Aorta (tissue), 5 donors: ENCODE results near the gene HBD. TPM values are rescaled to one million over a fixed set of nuclear protein-coding genes. Genes with fewer than 3 reads are reported as not detected.
"Not testable (repeated sequence)": the region's sequence is repeated elsewhere in the genome, so short reads cannot be mapped to it uniquely, and the experiment has no call there.

Experiments used
- ATAC-seq: fragments of 200-7000 bp; cut with Tn5 transposase; one replicate; pipeline ENCODE4 v1.9.1; 2022; ENCODE audit warnings: moderate library complexity; ENCODE audit not compliant: low FRiP score
- DNase-seq, 2 donors: peaks; one replicate each; pipeline ENCODE4 v3.0.0-alpha.2; 2020
- H3K27ac ChIP-seq, 2 donors: one replicate each; pipeline ENCODE4 v1.5.1; 2013; ENCODE audit warnings: low read length in 2 of 2, mild to moderate bottlenecking in 2 of 2, moderate library complexity in 2 of 2, control low read depth in 1 of 2, inconsistent platforms in 1 of 2, low read depth in 1 of 2
- H3K27me3 ChIP-seq, 2 donors: one replicate each; pipeline ENCODE4 v1.6.1; 2013; ENCODE audit warnings: control low read depth in 1 of 2, low read length in 1 of 2, mild to moderate bottlenecking in 1 of 2, moderate library complexity in 1 of 2; ENCODE audit not compliant: insufficient read depth in 2 of 2, control insufficient read depth in 1 of 2
- H3K36me3 ChIP-seq, 2 donors: one replicate each; pipeline ENCODE4 v1.6.1; 2013; ENCODE audit warnings: control low read depth in 1 of 2, low read length in 1 of 2, mild to moderate bottlenecking in 1 of 2; ENCODE audit not compliant: insufficient read depth in 2 of 2, control insufficient read depth in 1 of 2
- H3K4me1 ChIP-seq, 2 donors: one replicate each; pipeline ENCODE4 v1.6.1; 2013; ENCODE audit warnings: low read length in 2 of 2, control low read depth in 1 of 2, mild to moderate bottlenecking in 1 of 2, moderate library complexity in 1 of 2; ENCODE audit not compliant: insufficient read depth in 2 of 2, control insufficient read depth in 1 of 2
- H3K4me3 ChIP-seq, 2 donors: one replicate each; pipeline ENCODE4 v1.5.1; 2013; ENCODE audit warnings: low read length in 2 of 2, control low read depth in 1 of 2, mild to moderate bottlenecking in 1 of 2
- H3K9me3 ChIP-seq: one replicate; pipeline ENCODE4 v1.6.1; 2013; ENCODE audit warnings: mild to moderate bottlenecking, low read length; ENCODE audit not compliant: control insufficient read depth
- WGBS, 2 donors: extraction: QIAGEN DNeasy Blood & Tissue Kit; methylation state at CpG; one replicate each; pipeline ENCODE4 v1.1.7; 2013; 5-methylcytosine and 5-hydroxymethylcytosine counted together
- intact Hi-C, 2 donors: fragments of 100-400 bp; cut with DNase I; formaldehyde crosslinking; loops; one replicate each; pipeline versions ENCODE4 v1.14.2 to v1.15.0; 2022
- polyA plus RNA-seq, 2 donors: library from polyadenylated mRNA; stranded (reverse); fragments of 200-250 nt; gene quantifications; one replicate each; pipeline ENCODE4 v1.2.3, GENCODE V29; 2013
- total RNA-seq, 2 donors: library from RNA; stranded (reverse); fragmentation: NEBNext Ultra II Directional; extraction: Animal tissue kit (Norgen Biotek cat#: 25700); gene quantifications; one replicate each; pipeline ENCODE4 v1.2.1, GENCODE V29; 2021
- donor health status: healthy with polysubstance abuse.
- donor health status: Bipolar disorder and iron deficiency.
- donor health status: DM: no; HTN: no; CAD: no.
- donor health status: DM: no; HTN: no; CAD: no.
- donor health status: DM: yes; HTN: yes; CAD: no.

Gene HBD
- total and polyA plus RNA-seq, 4 donors, result 8.4 TPM; not detected in 3

GRCh38 chr11:5249807-5250396 is 15.6 kb upstream of the HBD start, which contains the start of gene HBG1:
Gene HBG1, minus strand, starts transcription at chr11:5249857. Its CDS starts 53 bp downstream, at chr11:5249804.
- ATAC-seq, DNase-seq, H3K36me3 ChIP-seq, H3K4me1 ChIP-seq, H3K27ac ChIP-seq, H3K9me3 ChIP-seq, H3K27me3 ChIP-seq, H3K4me3 ChIP-seq, intact Hi-C loops: not testable (repeated sequence)
- WGBS, 2 donors, result 56 to 65% methylated on average over 3 of the region's 9 CpGs

GRCh38 chr11:5248498-5248897 is 14.2 kb upstream of the HBD start:
- H3K27ac ChIP-seq, H3K4me1 ChIP-seq, DNase-seq, H3K27me3 ChIP-seq, H3K4me3 ChIP-seq, intact Hi-C loops, ATAC-seq, H3K36me3 ChIP-seq, H3K9me3 ChIP-seq: not testable (repeated sequence)
- 23 to 79% methylated on average over 7 of the region's 7 CpGs for WGBS, 2 donors

GRCh38 chr11:5247472-5248192 is 13.3 kb upstream of the HBD start:
- ATAC-seq, result no peak
- WGBS, 2 donors, result 83 to 85% methylated on average over 3 of the region's 3 CpGs

GRCh38 chr11:5246772-5247471 is 12.6 kb upstream of the HBD start:
- no peaks in the 10 kb centered on the region for H3K4me1 ChIP-seq
- peaks cover 2% of the 10 kb centered on the region for H3K9me3 ChIP-seq
- H3K27ac ChIP-seq, result no peak overlapping the region
- 70 to 74% methylated on average over 6 of the region's 6 CpGs for WGBS, 2 donors
- H3K36me3 ChIP-seq, result no peaks in the 10 kb centered on the region
- intact Hi-C loops, result no loop called here
- no peak overlapping the region for H3K4me3 ChIP-seq
- ATAC-seq (no peak), DNase-seq (no peak)
- H3K27me3 ChIP-seq, result peaks cover 0 to 2% of the 10 kb centered on the region in 2 donors

More at GRCh38 chr11:5247472-5248192, 13.3 kb upstream of the HBD start:
- intact Hi-C loops, result no loop called here
- Histone ChIP-seq H3K36me3 (no peaks in the 10 kb centered on the region), H3K27ac (no peak overlapping the region), H3K4me1 (no peaks in the 10 kb centered on the region), H3K9me3 (peaks cover 2% of the 10 kb centered on the region), H3K27me3 (peaks cover 0 to 2% of the 10 kb centered on the region in 2 donors), H3K4me3 (no peak overlapping the region)
- DNase-seq, result no peak

GRCh38 chr11:5245155-5245554 is 10.9 kb upstream of the HBD start:
- H3K27me3 ChIP-seq, result peaks cover 0 to 2% of the 10 kb centered on the region in 2 donors

GRCh38 chr11:5243816-5244180 is 9.5 kb upstream of the HBD start:
- H3K9me3 ChIP-seq, result peaks cover 2% of the 10 kb centered on the region
- no peaks in the 10 kb centered on the region for H3K36me3 ChIP-seq
- H3K4me3 ChIP-seq, result no peak overlapping the region
- peaks cover 0 to 2% of the 10 kb centered on the region in 2 donors for H3K27me3 ChIP-seq
- ATAC-seq, result no peak
- 75 to 79% methylated on average over 4 of the region's 4 CpGs for WGBS, 2 donors
- H3K4me1 ChIP-seq, result no peaks in the 10 kb centered on the region
- intact Hi-C loops, result no loop called here
- H3K27ac ChIP-seq, result no peak overlapping the region
- no peak for DNase-seq

More at GRCh38 chr11:5245155-5245554, 10.9 kb upstream of the HBD start:
- peaks cover 2% of the 10 kb centered on the region for H3K9me3 ChIP-seq
- H3K36me3 ChIP-seq, result no peaks in the 10 kb centered on the region
- DNase-seq (no peak), ATAC-seq (no peak)
- no peaks in the 10 kb centered on the region for H3K4me1 ChIP-seq
- no peak overlapping the region for H3K4me3 ChIP-seq
- intact Hi-C loops, result no loop called here
- no peak overlapping the region for H3K27ac ChIP-seq
- WGBS, 2 donors, result 77 to 93% methylated on average over 2 of the region's 2 CpGs

- H3K27me3 ChIP-seq, result peaks cover 0 to 2% of the 10 kb centered on the region in 2 donors
- no peak for ATAC-seq
- WGBS, 2 donors, result 68 to 71% methylated on average over 7 of the region's 7 CpGs
- DNase-seq, result no peak
- H3K27ac ChIP-seq, result no peak overlapping the region
- H3K9me3 ChIP-seq, result peaks cover 2% of the 10 kb centered on the region
- intact Hi-C loops, result no loop called here
- H3K36me3 ChIP-seq, result no peaks in the 10 kb centered on the region
- no peaks in the 10 kb centered on the region for H3K4me1 ChIP-seq
- no peak overlapping the region for H3K4me3 ChIP-seq
Measured at GRCh38 chr11:5242933-5243815, 8.9 kb upstream of the HBD start.

GRCh38 chr11:5242208-5242607 is 7.9 kb upstream of the HBD start:
- H3K4me1 ChIP-seq, result no peaks in the 10 kb centered on the region
- intact Hi-C loops, result no loop called here
- 40 to 42% methylated on average over 2 of the region's 2 CpGs for WGBS, 2 donors
- H3K9me3 ChIP-seq, result peaks cover 2% of the 10 kb centered on the region
- ATAC-seq (no peak), DNase-seq (no peak)
- peaks cover 0 to 2% of the 10 kb centered on the region in 2 donors for H3K27me3 ChIP-seq
- no peak overlapping the region for H3K27ac ChIP-seq
- H3K4me3 ChIP-seq, result no peak overlapping the region
- H3K36me3 ChIP-seq, result no peaks in the 10 kb centered on the region
